GM18858 (cell line): ENCODE measurements around the gene ROBO1.
"Not testable (repeated sequence)": the region's sequence is repeated elsewhere in the genome, so short reads cannot be mapped to it uniquely, and the experiment has no call there.

Source experiments
- ATAC-seq: cut with Tn5 transposase; IDR thresholded peaks from one replicate; pipeline ENCODE4 v1.9.1; 2021; ENCODE audit not compliant: unreplicated experiment

The ROBO1 gene

DNA sequence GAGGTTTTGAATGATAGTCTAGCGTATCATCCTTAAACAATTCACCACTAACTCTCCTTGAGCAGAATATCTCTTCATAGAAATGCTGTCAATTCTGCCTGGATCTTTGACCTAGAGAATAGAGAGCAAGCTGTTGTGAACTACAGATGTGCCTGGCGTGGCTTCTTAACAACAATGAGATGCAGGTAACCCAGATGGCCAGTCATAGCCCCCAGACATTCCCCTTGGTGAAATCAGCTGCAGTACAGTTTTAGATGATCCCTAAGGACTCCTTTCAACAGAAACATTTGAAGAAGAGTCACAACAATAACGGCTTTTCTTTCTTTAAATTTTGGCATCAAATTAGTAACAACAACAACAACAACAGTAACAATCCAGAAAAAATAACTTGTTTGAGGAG is 1041.3 kb downstream of the ROBO1 start:
- no peak for ATAC-seq

DNA sequence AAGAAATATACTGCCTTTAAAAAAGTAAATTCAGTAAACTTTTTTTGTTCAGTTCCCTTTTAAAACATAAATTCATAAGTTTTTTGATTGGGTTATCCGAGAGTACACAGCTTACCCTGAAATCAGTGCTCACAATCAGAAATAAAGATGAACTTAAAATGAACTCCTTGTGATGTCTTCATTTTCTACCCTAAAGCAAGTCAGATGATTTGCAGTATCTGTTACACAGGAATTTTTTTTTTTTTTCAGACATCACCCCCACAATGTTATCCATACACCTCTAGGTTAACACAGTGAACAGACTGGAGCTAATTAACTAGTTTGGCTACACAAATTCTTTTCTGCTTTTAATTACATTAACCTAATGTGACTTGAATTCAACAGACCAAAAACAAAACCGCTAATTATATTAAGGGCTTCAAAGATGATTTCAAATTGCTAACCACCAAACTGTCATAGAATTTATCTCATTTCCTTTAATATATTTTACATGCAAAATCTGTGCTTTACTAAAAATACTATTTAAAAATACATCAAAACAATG is 1042.0 kb downstream of the ROBO1 start:
- ATAC-seq: no peak

- ATAC-seq: no peak
These were observed 1042.9 kb downstream of the ROBO1 start for GRCh38 chr3:78724859-78725258.

GRCh38 chr3:78724364-78724763 is 1043.4 kb downstream of the ROBO1 start:
- ATAC-seq: not testable (repeated sequence)

GRCh38 chr3:78721771-78722543 is 1045.8 kb downstream of the ROBO1 start:
- no peak for ATAC-seq

DNA sequence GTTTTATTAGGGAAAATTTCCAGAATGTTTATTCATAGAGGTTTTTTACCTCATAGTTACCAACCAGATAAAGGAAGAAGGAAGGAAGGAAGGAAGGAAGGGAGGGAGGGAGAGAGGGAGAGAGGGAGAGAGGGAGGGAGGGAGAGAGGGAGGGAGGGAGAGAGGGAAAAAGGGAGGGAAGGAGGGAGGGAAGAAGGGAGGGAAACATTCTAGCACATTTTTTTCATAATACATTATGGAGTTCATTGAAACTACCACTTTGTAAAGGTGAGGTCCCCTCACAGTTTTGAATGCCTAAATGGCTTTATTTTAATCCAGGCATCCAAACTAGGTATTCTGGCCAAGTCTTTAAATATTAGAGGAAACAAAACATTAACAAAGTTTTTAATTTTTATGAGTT is 1049.1 kb downstream of the ROBO1 start:
- ATAC-seq: no peak

GRCh38 chr3:78717041-78717440 is 1050.8 kb downstream of the ROBO1 start:
- ATAC-seq: no peak

- ATAC-seq: no peak
These were observed 1054.9 kb downstream of the ROBO1 start for GRCh38 chr3:78712941-78713340.

- no peak for ATAC-seq
These were observed 1055.5 kb downstream of the ROBO1 start for GRCh38 chr3:78712270-78712669.

DNA sequence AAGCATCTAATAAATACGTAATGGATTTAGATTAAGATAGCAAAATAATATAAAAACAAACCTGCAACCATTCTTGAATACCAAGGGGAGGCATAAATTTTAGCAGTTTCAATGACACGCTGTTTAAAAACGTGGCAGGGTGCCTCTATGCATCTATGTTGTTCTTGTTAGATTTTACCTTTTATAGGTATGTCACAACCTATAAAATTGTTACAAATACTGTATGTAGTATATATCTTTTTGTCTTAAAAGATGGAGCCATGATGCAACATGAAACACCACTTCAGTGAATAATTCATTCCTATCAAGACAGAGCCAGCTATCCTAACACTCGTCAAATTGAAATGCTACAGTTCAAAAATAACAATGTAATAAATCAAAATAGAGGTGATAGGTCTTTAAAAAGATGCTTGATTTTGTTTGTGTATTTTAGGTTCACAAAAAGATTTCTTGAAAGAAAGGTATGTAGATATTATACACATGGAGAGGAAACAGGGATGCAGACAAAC is 1059.2 kb downstream of the ROBO1 start:
- no peak for ATAC-seq

DNA sequence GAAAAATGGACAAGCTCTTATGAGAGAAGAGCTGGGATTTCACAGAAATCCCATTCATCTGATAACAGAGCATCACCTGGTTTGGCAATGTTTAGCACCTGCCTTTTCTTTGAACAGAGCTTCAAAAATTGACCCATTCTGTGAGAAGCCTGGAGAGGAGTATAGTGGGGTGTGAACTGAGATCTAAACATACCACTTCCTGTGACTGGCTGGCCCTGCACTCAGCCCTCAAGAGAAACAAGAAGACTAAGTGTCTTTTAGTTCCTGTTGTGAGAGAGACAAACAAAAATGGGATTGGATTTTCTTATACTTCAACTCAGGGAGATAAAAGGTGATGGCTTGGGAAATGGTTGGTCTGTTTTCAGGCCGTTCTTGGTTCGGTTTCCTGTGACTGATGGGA is 1060.2 kb downstream of the ROBO1 start:
- no peak for ATAC-seq

GRCh38 chr3:78706906-78707523 is 1060.8 kb downstream of the ROBO1 start:
- ATAC-seq: no peak

- ATAC-seq: no peak
These were observed 1063.9 kb downstream of the ROBO1 start for GRCh38 chr3:78703944-78704343.

GRCh38 chr3:78701537-78701936 is 1066.3 kb downstream of the ROBO1 start:
- ATAC-seq: no peak

DNA sequence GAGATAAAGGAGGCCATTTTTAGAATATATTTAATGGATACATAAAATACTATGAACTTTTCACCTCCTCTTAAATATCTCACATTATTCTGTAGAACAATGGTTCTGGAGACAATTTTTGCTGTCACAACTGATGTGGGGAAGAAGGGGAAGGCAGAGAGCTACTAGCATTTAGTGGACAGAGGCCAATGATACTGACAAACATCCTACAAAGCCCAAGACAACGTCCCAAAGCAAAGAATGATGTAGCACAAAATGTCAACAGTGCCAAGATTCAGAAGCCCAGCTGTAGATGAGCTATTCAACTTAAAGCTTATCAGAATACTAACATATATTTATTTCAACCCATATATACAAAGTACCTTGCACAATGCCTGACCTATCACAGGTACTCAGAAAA is 1069.4 kb downstream of the ROBO1 start:
- no peak for ATAC-seq

- no peak for ATAC-seq
These were observed 1070.4 kb downstream of the ROBO1 start for GRCh38 chr3:78697426-78697825.

DNA sequence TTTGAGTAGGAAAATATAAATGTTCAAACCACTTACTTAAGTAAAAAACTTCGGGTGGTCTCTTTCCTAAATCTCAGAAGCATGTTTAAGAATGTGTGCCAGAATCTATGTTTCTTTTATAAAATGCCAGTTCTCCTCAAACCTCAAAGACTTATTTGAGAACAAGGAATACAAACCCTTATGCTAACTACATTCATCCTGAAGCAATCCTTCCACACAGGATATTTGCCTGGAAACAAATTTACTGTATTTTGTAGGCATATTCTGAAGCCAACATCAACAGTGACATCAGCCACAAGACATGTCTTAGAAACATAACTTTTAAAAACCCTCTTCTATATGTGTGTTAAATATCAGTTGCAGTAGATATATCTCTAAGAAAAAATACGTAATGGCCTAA is 1077.0 kb downstream of the ROBO1 start:
- ATAC-seq: no peak

- no peak for ATAC-seq
These were observed 1078.4 kb downstream of the ROBO1 start for GRCh38 chr3:78689378-78689777.

- no peak for ATAC-seq
These were observed 1080.3 kb downstream of the ROBO1 start for GRCh38 chr3:78687520-78687919.

DNA sequence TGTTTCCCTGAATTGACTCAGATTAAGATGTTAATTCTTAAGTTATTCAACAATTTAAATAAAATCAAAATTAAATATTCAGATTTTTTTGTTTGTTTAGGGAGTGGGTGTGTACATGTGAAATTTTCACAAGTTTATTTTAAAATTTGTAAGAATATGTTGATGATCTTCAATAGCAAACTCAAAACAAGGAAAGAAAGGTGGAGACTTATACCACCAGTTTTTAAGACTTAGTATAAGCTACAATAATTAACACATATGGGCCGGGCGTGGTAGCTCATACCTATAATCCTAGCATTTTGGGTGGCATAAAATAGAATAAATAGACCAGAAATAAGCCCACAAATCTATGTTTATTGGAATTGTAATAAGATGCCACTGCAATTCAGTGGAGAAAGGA is 1084.5 kb downstream of the ROBO1 start:
- ATAC-seq: no peak

GRCh38 chr3:78675119-78675805 is 1092.5 kb downstream of the ROBO1 start:
- ATAC-seq: not testable (repeated sequence)

DNA sequence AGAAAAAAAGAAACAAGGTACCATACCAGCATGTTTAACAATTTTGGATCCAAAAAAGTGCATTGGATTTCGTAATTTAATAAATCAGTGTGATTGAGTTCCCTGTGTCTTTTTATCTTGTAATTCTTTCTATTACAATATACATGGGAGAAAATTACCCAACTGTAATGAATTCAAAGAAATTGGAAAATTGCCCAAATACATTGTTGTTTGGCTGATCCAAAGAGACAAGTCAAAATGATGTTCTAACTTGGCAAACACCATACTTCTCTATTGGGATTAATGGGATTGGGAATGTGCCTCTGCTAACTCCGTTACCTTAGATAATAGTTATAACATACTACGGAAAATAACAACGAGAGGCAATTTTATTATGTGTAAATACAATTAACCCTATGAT is 1097.1 kb downstream of the ROBO1 start:
- no peak for ATAC-seq
